ENCODE results near the gene OR52B6.

GRCh38 chr11:5547982-5548381 is 32.7 kb upstream of the OR52B6 start:
- TF ChIP-seq, protein P1, sequence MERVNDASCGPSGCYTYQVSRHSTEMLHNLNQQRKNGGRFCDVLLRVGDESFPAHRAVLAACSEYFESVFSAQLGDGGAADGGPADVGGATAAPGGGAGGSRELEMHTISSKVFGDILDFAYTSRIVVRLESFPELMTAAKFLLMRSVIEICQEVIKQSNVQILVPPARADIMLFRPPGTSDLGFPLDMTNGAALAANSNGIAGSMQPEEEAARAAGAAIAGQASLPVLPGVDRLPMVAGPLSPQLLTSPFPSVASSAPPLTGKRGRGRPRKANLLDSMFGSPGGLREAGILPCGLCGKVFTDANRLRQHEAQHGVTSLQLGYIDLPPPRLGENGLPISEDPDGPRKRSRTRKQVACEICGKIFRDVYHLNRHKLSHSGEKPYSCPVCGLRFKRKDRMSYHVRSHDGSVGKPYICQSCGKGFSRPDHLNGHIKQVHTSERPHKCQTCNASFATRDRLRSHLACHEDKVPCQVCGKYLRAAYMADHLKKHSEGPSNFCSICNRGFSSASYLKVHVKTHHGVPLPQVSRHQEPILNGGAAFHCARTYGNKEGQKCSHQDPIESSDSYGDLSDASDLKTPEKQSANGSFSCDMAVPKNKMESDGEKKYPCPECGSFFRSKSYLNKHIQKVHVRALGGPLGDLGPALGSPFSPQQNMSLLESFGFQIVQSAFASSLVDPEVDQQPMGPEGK (CRISPR knock-in tag; IDR thresholded peaks at IDR 0.05; ENCODE audit: borderline replicate concordance): no peak
- TF ChIP-seq ISL1 (CRISPR knock-in tag; IDR thresholded peaks at IDR 0.05): no peak
